Esophagus muscularis mucosa (tissue), 4 donors: ENCODE data around the gene SH2D1B.

ENCODE experiments used
- CTCF ChIP-seq, 3 experiments: fragments of 200-600 bp in 2 of 3; fragments of 450-650 bp in 1 of 3; sonication (generic) in 2 of 3; IDR thresholded peaks; one replicate each; pipeline ENCODE4 v1.5.1; 2017 to 2019; ENCODE audit warnings: antibody characterized with exemption in 3 of 3, mild to moderate bottlenecking in 2 of 3, moderate library complexity in 1 of 3
- EP300 ChIP-seq: sonication (generic); formaldehyde crosslinking; IDR thresholded peaks from one replicate; pipeline ENCODE4 v1.6.1; 2017; ENCODE audit warnings: antibody characterized with exemption
- POLR2A ChIP-seq: fragments of 450-650 bp; IDR thresholded peaks from one replicate; pipeline ENCODE4 v1.6.1; 2017; ENCODE audit warnings: antibody characterized with exemption, moderate library complexity, mild to moderate bottlenecking, low read depth
- POLR2AphosphoS5 ChIP-seq, 2 donors: sonication (generic); formaldehyde crosslinking; IDR thresholded peaks; one replicate each; pipeline ENCODE4 v1.6.1; 2017; ENCODE audit warnings: antibody characterized with exemption in 2 of 2

GRCh38 chr1:162405800-162406199 is 6.1 kb downstream of the SH2D1B start:
- TF ChIP-seq POLR2A (no peak), CTCF (IDR thresholded peaks at IDR 0.05) (no peak), POLR2AphosphoS5 (IDR thresholded peaks at IDR 0.05) (no peak), EP300 (no peak)
